Kidney epithelial cell (primary cell): ENCODE measurements around the gene DLX3. TPM values are rescaled to one million over a fixed set of nuclear protein-coding genes. Genes with fewer than 3 reads are reported as not detected.

Experiments used
- DNase-seq: peaks from one replicate; pipeline ENCODE4 v3.0.0-alpha.2; 2010; ENCODE audit warnings: low read depth
- H3K27me3 ChIP-seq: 2 replicates; pipeline ENCODE4 v1.6.0; 2011; ENCODE audit warnings: low read length; ENCODE audit not compliant: control insufficient read depth, insufficient read depth
- H3K36me3 ChIP-seq: 2 replicates; pipeline ENCODE4 v1.5.1; 2011; ENCODE audit warnings: low read length; ENCODE audit not compliant: control insufficient read depth, insufficient read depth
- H3K4me3 ChIP-seq: 2 replicates; pipeline ENCODE4 v1.5.1; 2011; ENCODE audit warnings: low read depth, mild to moderate bottlenecking, control low read depth, low read length
- CTCF ChIP-seq: IDR thresholded peaks from 2 replicates; pipeline ENCODE4 v1.5.1; 2011; ENCODE audit warnings: mild to moderate bottlenecking, moderate library complexity, low read length, control low read depth, inconsistent platforms; ENCODE audit not compliant: insufficient read depth, poor library complexity, severe bottlenecking
- total RNA-seq: library from RNA; depleted of rRNA; stranded (reverse); fragments of >200 nt; gene quantifications from 2 replicates; pipeline ENCODE4 v1.2.3, GENCODE V29; 2015

Gene DLX3
- total RNA-seq, 1 donor from 2014 or later: 0.04 TPM

GRCh38 chr17:49951362-49952082, 43.5 kb downstream of the DLX3 start:
- Histone ChIP-seq H3K36me3 (no peaks in the 10 kb centered on the region), H3K27me3 (peaks cover 15% of the 10 kb centered on the region), H3K4me3 (no peak overlapping the region)
- no peak for DNase-seq
- TF ChIP-seq CTCF: no peak

DNA sequence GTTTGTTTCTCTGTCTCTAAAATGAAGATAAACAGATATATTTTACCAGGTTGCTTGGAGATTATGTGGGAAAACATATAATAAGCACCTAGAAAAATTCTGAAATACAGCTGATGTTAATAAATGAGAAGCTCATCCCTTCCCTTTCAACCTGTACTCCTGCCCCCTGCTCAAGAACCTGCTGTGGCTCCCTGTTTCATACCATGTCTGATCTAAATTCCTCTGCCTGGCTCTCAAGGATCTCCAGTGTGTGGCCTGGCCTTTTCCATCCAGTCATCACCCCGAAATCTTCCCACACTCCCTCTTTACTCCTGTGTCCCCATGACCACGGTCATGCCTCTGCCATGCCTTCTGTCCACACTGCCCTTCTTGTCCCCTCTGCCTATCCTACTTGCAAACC, 45.4 kb downstream of the DLX3 start:
- DNase-seq: no peak
- TF ChIP-seq CTCF: no peak
- no peak overlapping the region for H3K4me3 ChIP-seq
- H3K36me3 ChIP-seq: no peaks in the 10 kb centered on the region
- peaks cover 23% of the 10 kb centered on the region for H3K27me3 ChIP-seq

- no peaks in the 10 kb centered on the region for H3K36me3 ChIP-seq
- TF ChIP-seq CTCF: no peak
- H3K27me3 ChIP-seq: peaks cover 45% of the 10 kb centered on the region
- no peak for DNase-seq
- H3K4me3 ChIP-seq: no peak overlapping the region
These were observed 48.0 kb downstream of the DLX3 start for GRCh38 chr17:49946964-49947584.

DNA sequence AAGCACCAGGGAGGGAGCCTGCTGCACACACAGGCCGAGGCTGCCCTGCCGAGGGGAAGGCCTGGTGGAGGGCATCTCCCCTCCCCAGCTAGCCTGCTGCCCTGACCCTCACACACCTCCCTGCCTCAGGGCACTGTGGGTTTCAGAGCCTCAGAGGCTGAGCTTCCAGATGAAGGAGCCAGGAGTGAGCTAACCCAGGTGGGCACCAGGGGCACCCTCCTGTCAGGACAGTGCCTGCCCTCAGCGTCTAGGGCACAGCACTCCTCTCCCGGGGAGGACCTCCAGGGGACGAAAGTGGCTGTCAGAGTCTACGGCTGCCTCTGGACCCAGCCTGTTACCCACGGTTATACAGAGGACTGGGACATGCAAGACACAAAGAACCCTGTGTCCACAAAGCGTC, 48.8 kb downstream of the DLX3 start:
- no peak for DNase-seq
- no peaks in the 10 kb centered on the region for H3K36me3 ChIP-seq
- no peak for TF ChIP-seq CTCF
- no peak overlapping the region for H3K4me3 ChIP-seq
- peaks cover 47% of the 10 kb centered on the region for H3K27me3 ChIP-seq

DNA sequence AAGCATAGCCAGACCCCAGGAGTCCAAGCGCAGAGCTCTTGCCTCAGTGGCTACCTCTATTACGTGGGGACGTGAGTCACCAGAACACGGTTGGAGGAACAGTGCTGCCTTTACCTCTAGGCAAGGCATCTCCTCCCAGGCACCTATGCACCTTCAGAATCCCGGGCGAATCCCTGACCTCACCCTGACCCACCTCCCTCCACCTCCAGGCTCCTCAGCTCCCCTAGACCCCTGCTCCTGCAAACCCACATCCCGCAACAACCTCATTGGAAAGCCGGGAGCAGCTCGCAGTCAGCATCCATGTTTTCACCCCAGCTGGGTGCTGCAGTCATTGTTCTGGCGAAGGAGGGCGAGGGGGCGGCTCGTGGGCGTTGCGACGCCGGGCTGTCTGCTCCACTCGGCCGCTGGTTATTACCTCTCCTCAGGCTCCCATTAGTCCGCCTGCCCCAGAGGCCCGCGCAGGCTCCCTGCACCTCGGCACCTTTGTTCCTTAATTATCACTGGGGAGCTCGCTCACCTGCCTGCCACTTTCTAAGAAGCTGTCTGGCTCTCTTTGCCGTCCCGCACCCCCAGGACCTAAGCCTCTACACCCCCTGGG, 50.7 kb downstream of the DLX3 start:
- Histone ChIP-seq H3K4me3 (no peak overlapping the region), H3K27me3 (peaks cover 52% of the 10 kb centered on the region), H3K36me3 (no peaks in the 10 kb centered on the region)
- no peak for DNase-seq
- TF ChIP-seq CTCF: no peak
